HepG2 (cell line): ENCODE results near the gene LENG1. TPM values are rescaled to one million over a fixed set of nuclear protein-coding genes. Genes with fewer than 3 reads are reported as not detected.

Source experiments
- ATAC-seq: fragments of 200-7000 bp; cut with Tn5 transposase; 3 replicates; pipeline ENCODE4 v1.9.1; 2020; ENCODE audit warnings: mild to moderate bottlenecking, moderate library complexity
- BruUV-seq: library from RNA; stranded (reverse); fragments of 400-500 nt; replicated peaks from 2 replicates; lab custom pipeline; 2021; lab: Mats Ljungman, UMichigan
- CTCF ChIA-PET: fragments of 300-600 bp; formaldehyde crosslinking; extraction: SDS; loops from one replicate; lab custom pipeline; 2021; ENCODE audit warnings: low total read pairs, inconsistent platforms, low intra/inter-chr PET ratio; lab: Yijun Ruan, JAX
- POLR2A ChIA-PET: fragments of 350-600 bp; sonication (Branson Sonifier 250); formaldehyde crosslinking; loops from one replicate; lab custom pipeline; 2020; ENCODE audit warnings: antibody characterized with exemption, inconsistent platforms; lab: Yijun Ruan, JAX
- DNase-seq: peaks from one replicate; pipeline ENCODE4 v3.0.0-alpha.2; 2015; ENCODE audit warnings: low spot score
- FAIRE-seq: peaks from 3 replicates; lab custom pipeline; 2011; peaks lifted over from hg19 to GRCh38; lab: Jason Lieb, UNC
- H2AFZ ChIP-seq: one replicate; pipeline ENCODE4 v1.6.1; 2011; ENCODE audit warnings: low read length, inconsistent platforms
- H3K27ac ChIP-seq: fragments of 300-600 bp; 3 replicates; pipeline ENCODE4 v1.8.0; 2011; ENCODE audit warnings: mixed run types, mild to moderate bottlenecking, mixed read lengths, low read length, inconsistent platforms; ENCODE audit not compliant: insufficient read depth; ENCODE audit errors: extremely low read length
- H3K27me3 ChIP-seq, 2 experiments: fragments of 200-600 bp in 1 of 2; 2 replicates in 1 of 2; 3 replicates in 1 of 2; pipeline versions ENCODE4 v1.6.0 to v1.8.0; 2011; ENCODE audit warnings: low read length in 2 of 2, mild to moderate bottlenecking in 2 of 2, moderate library complexity in 2 of 2, inconsistent platforms in 1 of 2; ENCODE audit not compliant: insufficient read depth in 2 of 2, control insufficient read depth in 1 of 2
- H3K36me3 ChIP-seq, 2 experiments: fragments of 200-600 bp in 1 of 2; replicated peaks in 1 of 2; 2 replicates in 1 of 2; 3 replicates in 1 of 2; pipeline versions ENCODE4 v1.5.1 to v1.8.0; 2011; ENCODE audit warnings: low read length in 2 of 2, inconsistent platforms in 1 of 2; ENCODE audit not compliant: insufficient read depth in 2 of 2, control insufficient read depth in 1 of 2
- H3K4me1 ChIP-seq: 2 replicates; pipeline ENCODE4 v1.5.1; 2012; ENCODE audit warnings: low read length, inconsistent platforms; ENCODE audit not compliant: insufficient read depth
- H3K4me2 ChIP-seq: 2 replicates; pipeline ENCODE4 v1.6.0; 2011; ENCODE audit warnings: low read depth, low read length, inconsistent platforms
- H3K4me3 ChIP-seq, 3 experiments: fragments of 200-600 bp in 1 of 3; sonication (generic), shearing (Covaris generic) in 1 of 3; replicated peaks in 1 of 3; 2 replicates each; pipeline ENCODE4 v1.5.1; 2011 to 2016; ENCODE audit warnings: low read length in 3 of 3, inconsistent platforms in 2 of 3, low read depth in 2 of 3, mild to moderate bottlenecking in 2 of 3, control low read depth in 1 of 3, mixed read lengths in 1 of 3; ENCODE audit not compliant: insufficient read depth in 1 of 3
- H3K79me2 ChIP-seq: one replicate; pipeline ENCODE4 v1.6.1; 2011; ENCODE audit warnings: low read length, inconsistent platforms; ENCODE audit not compliant: insufficient read depth
- H3K9ac ChIP-seq: 2 replicates; pipeline ENCODE4 v1.6.0; 2011; ENCODE audit warnings: mild to moderate bottlenecking, low read depth, low read length, inconsistent platforms; ENCODE audit not compliant: insufficient read depth
- H3K9me3 ChIP-seq: 2 replicates; pipeline ENCODE4 v1.5.1; 2012; ENCODE audit warnings: mild to moderate bottlenecking, low read length
- H4K20me1 ChIP-seq: 2 replicates; pipeline ENCODE4 v1.6.0; 2011; ENCODE audit warnings: inconsistent platforms, mild to moderate bottlenecking, low read length, moderate library complexity; ENCODE audit not compliant: insufficient read depth
- AGO2 ChIP-seq: fragments of 200-400 bp; formaldehyde crosslinking; optimal IDR thresholded peaks from 2 replicates; pipeline ENCODE3; 2017; ENCODE audit warnings: mild to moderate bottlenecking, low read depth, low read length, moderate library complexity
- PHF21A ChIP-seq: sonication (generic); formaldehyde crosslinking; IDR thresholded peaks from 2 replicates; pipeline ENCODE4 v1.5.0; 2020; ENCODE audit warnings: mild to moderate bottlenecking, missing genetic modification reagents
- POLR2A ChIP-seq, 2 experiments: IDR thresholded peaks; 2 replicates each; pipeline ENCODE4 v1.6.1; 2011; ENCODE audit warnings: low read depth in 2 of 2, low read length in 2 of 2, mild to moderate bottlenecking in 1 of 2, moderate library complexity in 1 of 2; ENCODE audit not compliant: insufficient read depth in 1 of 2
- POLR2AphosphoS5 ChIP-seq: IDR thresholded peaks from 2 replicates; pipeline ENCODE4 v1.6.1; 2012; ENCODE audit warnings: low read depth, low read length
- POLR2G ChIP-seq: fragments of 200-400 bp; formaldehyde crosslinking; IDR thresholded peaks from 2 replicates; pipeline ENCODE4 v1.6.1; 2018; ENCODE audit warnings: mild to moderate bottlenecking, low read depth, low read length, moderate library complexity
- RBFOX2 ChIP-seq: fragments of 200-400 bp; formaldehyde crosslinking; IDR thresholded peaks from 2 replicates; pipeline ENCODE4 v1.6.1; 2017; ENCODE audit warnings: low read depth, mild to moderate bottlenecking, low read length
- RBM22 ChIP-seq: fragments of 200-400 bp; formaldehyde crosslinking; optimal IDR thresholded peaks from 2 replicates; pipeline ENCODE3; 2017; ENCODE audit warnings: mild to moderate bottlenecking, low read length, moderate library complexity
- RFX3 ChIP-seq: IDR thresholded peaks from 2 replicates; pipeline ENCODE4 v1.6.1; 2016; ENCODE audit warnings: missing biosample characterization, missing genetic modification reagents
- ZNF121 ChIP-seq: sonication (generic); formaldehyde crosslinking; IDR thresholded peaks from 2 replicates; pipeline ENCODE4 v1.5.0; 2020; ENCODE audit warnings: mild to moderate bottlenecking, missing genetic modification reagents
- ZNF563 ChIP-seq: sonication (generic); formaldehyde crosslinking; IDR thresholded peaks from 2 replicates; pipeline ENCODE4 v1.8.0; 2022; ENCODE audit warnings: mild to moderate bottlenecking, moderate library complexity, missing genetic modification reagents
- ZNF570 ChIP-seq: sonication (generic); formaldehyde crosslinking; IDR thresholded peaks from 2 replicates; pipeline ENCODE4 v1.4.0; 2020; ENCODE audit warnings: mild to moderate bottlenecking, missing genetic modification reagents, borderline replicate concordance
- ZNF580 ChIP-seq: IDR thresholded peaks from 2 replicates; pipeline ENCODE4 v1.6.1; 2016; ENCODE audit warnings: low read depth, borderline replicate concordance
- WGBS: methylation state at CpG from one replicate; pipeline ENCODE4 v1.1.6; 2017; ENCODE audit warnings: low lambda C conversion rate; 5-methylcytosine and 5-hydroxymethylcytosine counted together
- in situ Hi-C: cut with HindIII; loops from 2 replicates; pipeline ENCODE4 v1.10.0; 2017; ENCODE audit warnings: low pct_unique_long_range_greater_than_20kb; ENCODE audit not compliant: extremely low pct_ligation_motif_present
- intact Hi-C: fragments of 100-400 bp; cut with micrococcal nuclease; formaldehyde crosslinking; loops from one replicate; pipeline ENCODE4 v1.10.0; 2022; ENCODE audit not compliant: unreplicated experiment
- polyA plus RNA-seq, 8 experiments: library from polyadenylated mRNA; depleted of rRNA in 3 of 8; stranded (reverse) in 7 of 8; unstranded in 1 of 8; fragments of >200 nt; fragmentation: Illumina TruSeq in 4 of 8; extraction: Trizol in 4 of 8; gene quantifications; 2 replicates each; pipeline versions ENCODE4 v1.2.1 to v1.2.3, GENCODE V29; 2011 to 2016; ENCODE audit warnings: low read depth in 4 of 8, missing spikeins in 1 of 8, mixed read lengths in 1 of 8; ENCODE audit not compliant: insufficient read depth in 1 of 8
- total RNA-seq, 5 experiments: library from RNA; depleted of rRNA; stranded (reverse); fragments of >200 nt; fragmentation: Illumina TruSeq; extraction: Trizol; gene quantifications; 2 replicates each; pipeline ENCODE4 v1.2.3, GENCODE V29; 2016; ENCODE audit warnings: low read depth in 1 of 5
- TF ChIP-seq, protein P1 (sequence below): IDR thresholded peaks from 2 replicates; pipeline ENCODE4 v1.6.1; 2012; ENCODE audit warnings: inconsistent platforms
- TF ChIP-seq, protein P2 (sequence below): sonication (generic); formaldehyde crosslinking; IDR thresholded peaks from 2 replicates; pipeline ENCODE4 v1.4.0; 2020; ENCODE audit warnings: missing genetic modification reagents
- TF ChIP-seq, protein P3 (sequence below): sonication (generic); formaldehyde crosslinking; IDR thresholded peaks from 2 replicates; pipeline ENCODE4 v1.4.0; 2020; ENCODE audit warnings: missing genetic modification reagents

Gene LENG1
- total and polyA plus RNA-seq, 2 of the 13 experiments (the other 11 are each of a cell fraction or from before 2014, with no cell fraction given): 1.8 to 3.8 TPM

- no peak; the same call in 2 of the 3 replicates for ATAC-seq
- peaks cover 32 to 88% of the 10 kb centered on the region in 2 experiments for H3K36me3 ChIP-seq
- in situ Hi-C loops: no loop called here
Measured at GRCh38 chr19:54153731-54154326, 5.7 kb downstream of the LENG1 start.

More at GRCh38 chr19:54153731-54154326, 5.7 kb downstream of the LENG1 start:
- intact Hi-C loops: no loop called here
- H3K4me2 ChIP-seq: no peak overlapping the region
- DNase-seq (no peak), FAIRE-seq (no peak)
- H3K27me3 ChIP-seq: no peaks in the 10 kb centered on the region
- H3K79me2 ChIP-seq: peaks cover 6% of the 10 kb centered on the region
- ChIA-PET POLR2A (no interaction called here), CTCF (no interaction called here)
- no TSS peak for BruUV-seq
- 0 out of 2 replicates have a peak, but pooled peaks cover 3% of the 10 kb centered on the region for H4K20me1 ChIP-seq
- H3K27ac ChIP-seq: no peak overlapping the region
- H3K4me1 ChIP-seq: peaks cover 9% of the 10 kb centered on the region
- H3K9ac ChIP-seq: no peak overlapping the region
- TF ChIP-seq PHF21A (CRISPR knock-in tag) (no peak), ZNF580 (CRISPR knock-in tag) (no peak), ZNF121 (CRISPR knock-in tag) (no peak), ZNF570 (CRISPR knock-in tag) (no peak), POLR2AphosphoS5 (peak; percentile 22; the same call in 1 of the 2 replicates), RBM22 (peak; percentile 41), POLR2G (0 out of 2 replicates have a peak, but pooled peaks have one; percentile 37), ZNF563 (no peak), AGO2 (peak; percentile 77), RFX3 (CRISPR knock-in tag) (no peak), POLR2A (IDR thresholded peaks at IDR 0.05; ENCODE audit: insufficient read depth in 1 of 2, low read depth in 2 of 2, low read length in 2 of 2) (0 out of 4 replicates have a peak, but pooled peaks of 1 of the 2 experiments have one; percentile 24), RBFOX2 (0 out of 2 replicates have a peak, but pooled peaks have one; percentile 24)
- TF ChIP-seq, protein P1, sequence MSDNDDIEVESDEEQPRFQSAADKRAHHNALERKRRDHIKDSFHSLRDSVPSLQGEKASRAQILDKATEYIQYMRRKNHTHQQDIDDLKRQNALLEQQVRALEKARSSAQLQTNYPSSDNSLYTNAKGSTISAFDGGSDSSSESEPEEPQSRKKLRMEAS: no peak
- TF ChIP-seq, protein P2, sequence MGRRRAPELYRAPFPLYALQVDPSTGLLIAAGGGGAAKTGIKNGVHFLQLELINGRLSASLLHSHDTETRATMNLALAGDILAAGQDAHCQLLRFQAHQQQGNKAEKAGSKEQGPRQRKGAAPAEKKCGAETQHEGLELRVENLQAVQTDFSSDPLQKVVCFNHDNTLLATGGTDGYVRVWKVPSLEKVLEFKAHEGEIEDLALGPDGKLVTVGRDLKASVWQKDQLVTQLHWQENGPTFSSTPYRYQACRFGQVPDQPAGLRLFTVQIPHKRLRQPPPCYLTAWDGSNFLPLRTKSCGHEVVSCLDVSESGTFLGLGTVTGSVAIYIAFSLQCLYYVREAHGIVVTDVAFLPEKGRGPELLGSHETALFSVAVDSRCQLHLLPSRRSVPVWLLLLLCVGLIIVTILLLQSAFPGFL (CRISPR knock-in tag): no peak
- TF ChIP-seq, protein P3, sequence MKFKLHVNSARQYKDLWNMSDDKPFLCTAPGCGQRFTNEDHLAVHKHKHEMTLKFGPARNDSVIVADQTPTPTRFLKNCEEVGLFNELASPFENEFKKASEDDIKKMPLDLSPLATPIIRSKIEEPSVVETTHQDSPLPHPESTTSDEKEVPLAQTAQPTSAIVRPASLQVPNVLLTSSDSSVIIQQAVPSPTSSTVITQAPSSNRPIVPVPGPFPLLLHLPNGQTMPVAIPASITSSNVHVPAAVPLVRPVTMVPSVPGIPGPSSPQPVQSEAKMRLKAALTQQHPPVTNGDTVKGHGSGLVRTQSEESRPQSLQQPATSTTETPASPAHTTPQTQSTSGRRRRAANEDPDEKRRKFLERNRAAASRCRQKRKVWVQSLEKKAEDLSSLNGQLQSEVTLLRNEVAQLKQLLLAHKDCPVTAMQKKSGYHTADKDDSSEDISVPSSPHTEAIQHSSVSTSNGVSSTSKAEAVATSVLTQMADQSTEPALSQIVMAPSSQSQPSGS (CRISPR knock-in tag): no peak
- H3K9me3 ChIP-seq: no peaks in the 10 kb centered on the region
- no peak overlapping the region for H3K4me3 ChIP-seq
- 98% methylated on average over 4 of the region's 10 CpGs for WGBS
- H2AFZ ChIP-seq: no peak overlapping the region
